ENCODE results near the gene RIC3.

DNA sequence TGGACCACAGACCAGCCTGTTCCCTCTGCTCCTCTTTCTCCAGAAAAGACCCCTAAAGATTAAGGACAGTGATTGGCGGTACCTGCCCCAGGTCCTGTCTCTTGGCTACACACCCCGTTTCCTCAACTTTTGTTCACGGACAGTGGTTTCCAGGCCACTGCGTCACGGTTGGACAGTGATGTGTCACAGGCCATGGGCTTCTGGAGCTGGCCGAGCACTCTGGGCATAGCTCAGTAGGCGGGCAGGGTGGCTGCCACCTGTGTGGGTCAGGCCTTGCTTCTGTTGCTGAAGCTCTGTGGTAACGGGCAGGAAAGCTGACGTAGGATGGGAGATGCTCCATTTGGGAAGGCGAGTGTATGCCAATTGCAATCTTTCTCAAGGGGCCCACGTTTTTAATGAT, 74.2 kb downstream of the RIC3 start:
- TF ChIP-seq CTCF (IDR thresholded peaks at IDR 0.05; ENCODE audit: low read depth, low read length, poor library complexity, severe bottlenecking) (no peak), EZH2phosphoT487 (IDR thresholded peaks at IDR 0.05; ENCODE audit: borderline replicate concordance, low read length) (no peak)

Data from DOHH2 (cell line).